Retinal pigment epithelial cell (primary cell): ENCODE results near the gene GARIN3.

ENCODE experiments used
- DNase-seq: peaks from one replicate; pipeline ENCODE4 v3.0.0-alpha.2; 2010; ENCODE audit warnings: low read depth
- H3K4me3 ChIP-seq: 2 replicates; pipeline ENCODE4 v1.5.1; 2011; ENCODE audit warnings: mild to moderate bottlenecking, low read length, control low read depth, moderate library complexity
- TF ChIP-seq, protein P1 (sequence below): conservative IDR thresholded peaks from 2 replicates; pipeline ENCODE4 v1.5.1; 2011; ENCODE audit warnings: low read depth, low read length, control low read depth, inconsistent platforms

GARIN3 gene

DNA sequence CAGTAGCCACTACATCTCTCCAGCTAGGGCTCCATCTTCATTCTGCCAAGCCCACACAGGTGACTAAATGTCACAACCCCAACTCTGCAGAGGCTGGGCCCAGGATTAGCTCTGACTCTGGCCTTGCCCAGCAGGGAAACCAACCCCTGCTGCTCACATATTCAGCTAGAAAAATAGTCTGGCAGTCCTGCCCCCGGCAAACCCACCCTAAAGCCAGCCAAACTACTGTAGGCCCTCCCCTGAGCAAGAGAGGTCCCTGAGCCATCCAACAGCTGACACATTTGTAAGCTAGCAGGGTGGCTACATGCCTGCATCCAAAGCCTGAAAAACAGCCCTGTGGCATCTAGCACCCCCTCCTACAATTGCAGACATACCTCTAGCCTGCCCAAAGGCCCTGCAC lies 46.0 kb downstream of the GARIN3 start:
- no peak for DNase-seq
- TF ChIP-seq, protein P1, sequence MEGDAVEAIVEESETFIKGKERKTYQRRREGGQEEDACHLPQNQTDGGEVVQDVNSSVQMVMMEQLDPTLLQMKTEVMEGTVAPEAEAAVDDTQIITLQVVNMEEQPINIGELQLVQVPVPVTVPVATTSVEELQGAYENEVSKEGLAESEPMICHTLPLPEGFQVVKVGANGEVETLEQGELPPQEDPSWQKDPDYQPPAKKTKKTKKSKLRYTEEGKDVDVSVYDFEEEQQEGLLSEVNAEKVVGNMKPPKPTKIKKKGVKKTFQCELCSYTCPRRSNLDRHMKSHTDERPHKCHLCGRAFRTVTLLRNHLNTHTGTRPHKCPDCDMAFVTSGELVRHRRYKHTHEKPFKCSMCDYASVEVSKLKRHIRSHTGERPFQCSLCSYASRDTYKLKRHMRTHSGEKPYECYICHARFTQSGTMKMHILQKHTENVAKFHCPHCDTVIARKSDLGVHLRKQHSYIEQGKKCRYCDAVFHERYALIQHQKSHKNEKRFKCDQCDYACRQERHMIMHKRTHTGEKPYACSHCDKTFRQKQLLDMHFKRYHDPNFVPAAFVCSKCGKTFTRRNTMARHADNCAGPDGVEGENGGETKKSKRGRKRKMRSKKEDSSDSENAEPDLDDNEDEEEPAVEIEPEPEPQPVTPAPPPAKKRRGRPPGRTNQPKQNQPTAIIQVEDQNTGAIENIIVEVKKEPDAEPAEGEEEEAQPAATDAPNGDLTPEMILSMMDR = no peak
- no peak overlapping the region for H3K4me3 ChIP-seq

DNA sequence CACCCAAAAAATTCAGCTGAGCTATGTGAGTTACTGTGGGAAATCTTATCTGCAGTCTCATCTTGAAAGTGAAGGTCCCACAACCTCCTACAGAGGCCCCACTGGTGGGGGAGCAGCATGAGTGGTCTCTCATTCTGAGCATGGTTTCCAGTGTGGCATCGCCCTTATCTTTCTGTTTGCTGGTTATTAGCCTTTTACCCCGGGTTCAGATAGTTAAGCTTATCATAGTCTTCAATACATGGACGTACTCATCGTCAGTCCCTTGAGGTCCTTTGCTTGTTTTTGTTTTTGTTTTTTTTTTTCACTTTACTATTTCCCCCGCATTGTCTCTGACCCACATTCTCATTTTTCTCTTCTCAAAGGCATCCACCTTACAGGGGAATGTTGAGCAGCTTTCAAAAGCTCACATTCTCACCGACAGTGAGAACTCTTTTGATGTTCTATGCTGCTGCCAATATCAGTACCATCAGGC lies 49.5 kb downstream of the GARIN3 start:
- H3K4me3 ChIP-seq = no peak overlapping the region
- no peak for DNase-seq
- TF ChIP-seq, protein P1 = no peak

GRCh38 chr5:157115502-157115901 lies 50.6 kb downstream of the GARIN3 start:
- DNase-seq = no peak
- no peak overlapping the region for H3K4me3 ChIP-seq
- TF ChIP-seq, protein P1 = no peak

DNA sequence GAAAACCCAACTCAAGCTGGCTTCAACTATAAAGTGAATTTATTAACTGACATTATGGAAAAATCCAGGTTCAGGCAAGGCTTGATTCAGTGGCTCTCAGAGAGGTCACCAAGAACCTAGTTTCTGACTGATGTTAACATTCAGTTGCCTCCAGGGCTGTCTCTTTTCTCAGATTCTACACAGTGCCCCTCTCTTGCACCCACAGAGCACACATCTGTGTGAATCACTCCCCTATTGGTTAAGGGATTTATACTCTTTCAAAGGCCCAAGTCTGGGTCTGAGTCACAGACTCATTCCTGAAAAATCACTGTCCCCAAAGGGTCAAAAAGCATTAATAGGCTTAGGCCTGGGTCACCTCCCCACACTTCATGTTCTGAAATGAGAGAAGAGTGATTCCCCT lies 51.1 kb downstream of the GARIN3 start:
- H3K4me3 ChIP-seq = no peak overlapping the region
- TF ChIP-seq, protein P1 = no peak
- no peak for DNase-seq

- DNase-seq = no peak
- TF ChIP-seq, protein P1 = no peak
- H3K4me3 ChIP-seq = no peak overlapping the region
These were observed 53.1 kb downstream of the GARIN3 start for GRCh38 chr5:157113002-157113401.
